ENCODE data around the gene BCL6B. TPM values are rescaled to one million over a fixed set of nuclear protein-coding genes. Genes with fewer than 3 reads are reported as not detected.

The BCL6B gene
- total and polyA plus RNA-seq, 2 donors from 2014 or later = 4.4 to 33.3 TPM

DNA sequence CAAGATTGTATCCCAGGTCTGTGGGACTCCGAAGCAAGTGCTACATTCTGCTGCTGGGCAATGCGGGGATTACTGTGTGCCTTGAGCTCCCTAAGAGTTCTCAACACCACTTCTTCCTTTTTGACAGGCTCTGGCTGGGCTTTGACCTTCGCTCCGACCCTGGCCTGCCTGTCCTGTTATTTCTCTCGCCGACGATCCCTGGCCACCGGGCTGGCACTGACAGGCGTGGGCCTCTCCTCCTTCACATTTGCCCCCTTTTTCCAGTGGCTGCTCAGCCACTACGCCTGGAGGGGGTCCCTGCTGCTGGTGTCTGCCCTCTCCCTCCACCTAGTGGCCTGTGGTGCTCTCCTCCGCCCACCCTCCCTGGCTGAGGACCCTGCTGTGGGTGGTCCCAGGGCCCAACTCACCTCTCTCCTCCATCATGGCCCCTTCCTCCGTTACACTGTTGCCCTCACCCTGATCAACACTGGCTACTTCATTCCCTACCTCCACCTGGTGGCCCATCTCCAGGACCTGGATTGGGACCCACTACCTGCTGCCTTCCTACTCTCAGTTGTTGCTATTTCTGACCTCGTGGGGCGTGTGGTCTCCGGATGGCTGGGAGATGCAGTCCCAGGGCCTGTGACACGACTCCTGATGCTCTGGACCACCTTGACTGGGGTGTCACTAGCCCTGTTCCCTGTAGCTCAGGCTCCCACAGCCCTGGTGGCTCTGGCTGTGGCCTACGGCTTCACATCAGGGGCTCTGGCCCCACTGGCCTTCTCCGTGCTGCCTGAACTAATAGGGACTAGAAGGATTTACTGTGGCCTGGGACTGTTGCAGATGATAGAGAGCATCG lies 15.4 kb downstream of the BCL6B start:
- intact Hi-C loops (cut with DNase I) = no loop called here
- FAIRE-seq = no peak
- H3K27me3 ChIP-seq (ENCODE audit: control insufficient read depth, insufficient read depth, low read length) = peaks cover 2% of the 10 kb centered on the region
- no peaks in the 10 kb centered on the region for H3K9me3 ChIP-seq (ENCODE audit: control insufficient read depth in 2 of 3, insufficient read depth in 1 of 3, low read length in 3 of 3)
- peak overlapping the region in 1 of 3 donors; percentile 34 for H3K9ac ChIP-seq (ENCODE audit: low read length in 3 of 3)
- peaks cover 0 to 23% (median 16%) of the 10 kb centered on the region in 3 donors for H3K4me1 ChIP-seq (ENCODE audit: control insufficient read depth in 2 of 3, insufficient read depth in 2 of 3, low read depth in 1 of 3, low read length in 3 of 3)
- peak overlapping the region in 1 of 3 donors; percentile 15 for H3K4me3 ChIP-seq (ENCODE audit: low read length in 3 of 3)
- peak overlapping the region; percentile 83 to 87 for H3K27ac ChIP-seq (ENCODE audit: low read depth in 2 of 2, low read length in 2 of 2)
- DNase-seq = no peak
- no peak for TF ChIP-seq CTCF (IDR thresholded peaks at IDR 0.05; ENCODE audit: borderline replicate concordance, extremely low read depth, insufficient read depth)
- H3K36me3 ChIP-seq (ENCODE audit: control insufficient read depth in 2 of 3, insufficient read depth in 3 of 3, low read length in 3 of 3) = no peaks in the 10 kb centered on the region

- peaks cover 7% of the 10 kb centered on the region for H3K27me3 ChIP-seq (ENCODE audit: control insufficient read depth, insufficient read depth, low read length)
- H3K9me3 ChIP-seq (ENCODE audit: control insufficient read depth in 2 of 3, insufficient read depth in 1 of 3, low read length in 3 of 3) = no peaks in the 10 kb centered on the region
- DNase-seq (no peak), FAIRE-seq (no peak)
- intact Hi-C loops (cut with DNase I) = no loop called here
- peak overlapping the region; percentile 33 to 80 for H3K27ac ChIP-seq (ENCODE audit: low read depth in 2 of 2, low read length in 2 of 2)
- H3K9ac ChIP-seq (ENCODE audit: low read length in 3 of 3) = no peak overlapping the region
- H3K36me3 ChIP-seq (ENCODE audit: control insufficient read depth in 2 of 3, insufficient read depth in 3 of 3, low read length in 3 of 3) = no peaks in the 10 kb centered on the region
- no peak overlapping the region for H3K4me3 ChIP-seq (ENCODE audit: low read length in 3 of 3)
- TF ChIP-seq CTCF (IDR thresholded peaks at IDR 0.05; ENCODE audit: borderline replicate concordance, extremely low read depth, insufficient read depth) = no peak
- H3K4me1 ChIP-seq (ENCODE audit: control insufficient read depth in 2 of 3, insufficient read depth in 2 of 3, low read depth in 1 of 3, low read length in 3 of 3) = peaks cover 0 to 24% (median 22%) of the 10 kb centered on the region in 3 donors
Observed at GRCh38 chr17:7039832-7040231, 17.0 kb downstream of the BCL6B start.

DNA sequence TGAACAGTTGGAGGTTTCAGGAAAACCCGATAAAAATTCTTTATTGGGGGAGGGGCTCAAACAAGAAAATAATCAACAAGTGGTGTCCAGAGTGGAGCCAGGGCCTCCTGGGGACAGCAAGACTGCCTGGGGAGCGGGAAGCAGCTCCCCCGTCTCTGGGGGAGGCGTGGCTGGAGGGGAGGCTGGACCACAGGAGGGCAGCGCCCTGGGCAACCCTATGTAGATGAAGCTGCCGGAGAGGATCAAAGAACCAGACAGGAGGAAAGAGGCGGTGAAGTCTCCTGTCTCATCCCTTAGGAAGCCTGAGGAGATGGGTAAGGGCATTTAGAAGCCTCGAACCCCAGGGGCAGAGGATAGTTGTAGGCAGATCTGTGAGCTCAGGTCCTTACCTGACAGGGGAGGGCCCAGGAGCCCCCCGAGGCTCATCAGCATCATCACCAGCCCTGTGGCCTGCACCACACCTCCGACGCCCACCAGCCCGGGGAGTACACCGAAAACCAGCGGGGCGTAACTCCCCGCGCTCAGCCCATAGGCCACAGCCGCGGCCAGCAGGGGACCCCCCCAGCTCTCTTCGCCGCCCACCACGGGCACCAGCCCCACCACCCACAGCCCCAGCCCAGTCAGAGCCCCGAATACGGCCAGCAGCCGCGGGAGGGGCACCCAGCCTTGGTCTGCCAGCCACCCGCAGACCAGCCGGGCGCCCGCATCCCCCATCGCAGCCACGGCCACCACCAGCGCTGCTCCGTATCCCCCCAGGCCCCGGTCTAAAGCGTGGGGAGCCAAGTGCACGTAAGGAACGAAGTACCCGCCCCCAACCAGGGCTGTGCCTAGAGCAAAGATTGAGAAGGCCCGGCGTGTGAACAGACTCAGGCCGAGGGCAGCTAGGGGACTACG lies 19.0 kb downstream of the BCL6B start:
- Histone ChIP-seq H3K4me1 (ENCODE audit: control insufficient read depth in 2 of 3, insufficient read depth in 2 of 3, low read depth in 1 of 3, low read length in 3 of 3) (peaks cover 3 to 24% (median 22%) of the 10 kb centered on the region in 3 donors), H3K36me3 (ENCODE audit: control insufficient read depth in 2 of 3, insufficient read depth in 3 of 3, low read length in 3 of 3) (no peaks in the 10 kb centered on the region), H3K27me3 (ENCODE audit: control insufficient read depth, insufficient read depth, low read length) (peaks cover 7% of the 10 kb centered on the region), H3K9ac (ENCODE audit: low read length in 3 of 3) (no peak overlapping the region), H3K27ac (ENCODE audit: low read depth in 2 of 2, low read length in 2 of 2) (no peak overlapping the region), H3K9me3 (ENCODE audit: control insufficient read depth in 2 of 3, insufficient read depth in 1 of 3, low read length in 3 of 3) (no peaks in the 10 kb centered on the region), H3K4me3 (ENCODE audit: low read length in 3 of 3) (no peak overlapping the region)
- TF ChIP-seq CTCF (IDR thresholded peaks at IDR 0.05; ENCODE audit: borderline replicate concordance, extremely low read depth, insufficient read depth) = no peak
- DNase-seq (peak in 4 of 5 donors; percentile 46 to 77 (median 63)), FAIRE-seq (no peak)
- intact Hi-C loops (cut with DNase I) = no loop called here

Measured in kidney (tissue), 14 donors.